GM18867 (cell line): ENCODE results near the gene BTBD17.
"Not testable (repeated sequence)": the region's sequence is repeated elsewhere in the genome, so short reads cannot be mapped to it uniquely, and the experiment has no call there.

Source experiments
- ATAC-seq: cut with Tn5 transposase; IDR thresholded peaks from one replicate; pipeline ENCODE4 v1.9.1; 2021; ENCODE audit warnings: mild to moderate bottlenecking, moderate library complexity; ENCODE audit not compliant: unreplicated experiment

BTBD17 gene

GRCh38 chr17:74361230-74362068 is at the start of gene BTBD17:
BTBD17 (minus strand) TSS chr17:74361868; CDS start chr17:74361819, 49 bp downstream.
- ATAC-seq = no peak

GRCh38 chr17:74410001-74410443 is 48.4 kb upstream of the BTBD17 start:
- ATAC-seq = no peak

GRCh38 chr17:74408815-74409214 is 47.1 kb upstream of the BTBD17 start:
- no peak for ATAC-seq

- ATAC-seq = no peak
Observed at GRCh38 chr17:74408262-74408661, 46.6 kb upstream of the BTBD17 start.

- ATAC-seq = no peak
Observed at GRCh38 chr17:74407384-74407783, 45.7 kb upstream of the BTBD17 start.

GRCh38 chr17:74405311-74405710 is 43.6 kb upstream of the BTBD17 start:
- ATAC-seq = not testable (repeated sequence)

GRCh38 chr17:74404789-74405188 is 43.1 kb upstream of the BTBD17 start:
- ATAC-seq = no peak

GRCh38 chr17:74404218-74404617 is 42.5 kb upstream of the BTBD17 start:
- ATAC-seq = no peak

- no peak for ATAC-seq
Observed at GRCh38 chr17:74403512-74404137, 42.0 kb upstream of the BTBD17 start.

GRCh38 chr17:74402048-74402447 is 40.4 kb upstream of the BTBD17 start:
- no peak for ATAC-seq

GRCh38 chr17:74396567-74396966 is 34.9 kb upstream of the BTBD17 start:
- ATAC-seq = no peak

GRCh38 chr17:74394977-74395376 is 33.3 kb upstream of the BTBD17 start:
- no peak for ATAC-seq

- ATAC-seq = no peak
Observed at GRCh38 chr17:74394275-74394950, 32.7 kb upstream of the BTBD17 start.

GRCh38 chr17:74393346-74393942 is 31.8 kb upstream of the BTBD17 start:
- ATAC-seq = no peak

- ATAC-seq = no peak
Observed at GRCh38 chr17:74392848-74393247, 31.2 kb upstream of the BTBD17 start.

- ATAC-seq = no peak
Observed at GRCh38 chr17:74391771-74392170, 30.1 kb upstream of the BTBD17 start.

- no peak for ATAC-seq
Observed at GRCh38 chr17:74390680-74391653, 29.3 kb upstream of the BTBD17 start.

GRCh38 chr17:74389937-74390679 is 28.4 kb upstream of the BTBD17 start:
- no peak for ATAC-seq

GRCh38 chr17:74389084-74389753 is 27.6 kb upstream of the BTBD17 start:
- no peak for ATAC-seq
